Midbrain (tissue), 1 donor: ENCODE data around the gene EDDM3A.

Experiments
- DNase-seq: peaks from one replicate; lab custom pipeline; 2025; lab: John Stamatoyannopoulos, UW

Gene EDDM3A

GRCh38 chr14:20789230-20789813 lies 43.6 kb downstream of the EDDM3A start:
- DNase-seq = no peak

GRCh38 chr14:20790464-20791116 lies 44.9 kb downstream of the EDDM3A start:
- no peak for DNase-seq

GRCh38 chr14:20791187-20791586 lies 45.5 kb downstream of the EDDM3A start:
- DNase-seq = no peak

- DNase-seq = no peak
Measured at GRCh38 chr14:20791597-20791996, 45.9 kb downstream of the EDDM3A start.

- no peak for DNase-seq
Measured at GRCh38 chr14:20792556-20792955, 46.9 kb downstream of the EDDM3A start.

GRCh38 chr14:20794644-20795369 lies 49.1 kb downstream of the EDDM3A start:
- DNase-seq = no peak

- DNase-seq = no peak
Measured at GRCh38 chr14:20797164-20797563, 51.5 kb downstream of the EDDM3A start.
